LoVo (cell line): ENCODE data around the gene HDHD3.

Source experiments
- DNase-seq: peaks from one replicate; pipeline ENCODE4 v3.0.0-alpha.2; 2016; ENCODE audit warnings: low spot score

Gene HDHD3

GRCh38 chr9:113328045-113328782 is 48.6 kb downstream of the HDHD3 start:
- no peak for DNase-seq

- no peak for DNase-seq
Observed at GRCh38 chr9:113326230-113326629, 50.6 kb downstream of the HDHD3 start.
